ENCODE results near the gene MDK. TPM values are rescaled to one million over a fixed set of nuclear protein-coding genes. Genes with fewer than 3 reads are reported as not detected.

MDK gene
- polyA plus RNA-seq, 1 donor from 2014 or later: 90.3 TPM

GRCh38 chr11:46356924-46357482 lies 24.5 kb upstream of the MDK start:
- Histone ChIP-seq H3K36me3 (ENCODE audit: insufficient read depth, low read length) (no peaks in the 10 kb centered on the region), H3K79me2 (replicated peaks; ENCODE audit: insufficient read depth, low read length) (peaks cover 3% of the 10 kb centered on the region), H3K9ac (ENCODE audit: low read length) (no peak overlapping the region), H3F3A (ENCODE audit: insufficient read depth, low read length, poor library complexity, severe bottlenecking) (no peaks in the 10 kb centered on the region), H3K27ac (ENCODE audit: low read length) (no peak overlapping the region), H3K9me2 (ENCODE audit: insufficient read depth, low read length) (no peaks in the 10 kb centered on the region), H2AFZ (ENCODE audit: low read depth, low read length) (no peak overlapping the region), H4K20me1 (ENCODE audit: insufficient read depth) (no peaks in the 10 kb centered on the region), H3K27me3 (ENCODE audit: insufficient read depth, low read depth, low read length) (no peaks in the 10 kb centered on the region), H3K4me2 (ENCODE audit: low read length) (no peak overlapping the region), H3K4me3 (ENCODE audit: low read length) (no peak overlapping the region), H3K9me3 (ENCODE audit: low read length) (no peaks in the 10 kb centered on the region)
- no peak for TF ChIP-seq CTCF (IDR thresholded peaks at IDR 0.05; ENCODE audit: poor library complexity, severe bottlenecking)
- no peak for TF ChIP-seq EP300 (conservative IDR thresholded peaks at IDR 0.05; ENCODE audit: poor library complexity, severe bottlenecking)
- no peak for TF ChIP-seq REST (IDR thresholded peaks at IDR 0.05; ENCODE audit: borderline replicate concordance)
- no peak for TF ChIP-seq MXI1 (conservative IDR thresholded peaks at IDR 0.05; ENCODE audit: poor library complexity, severe bottlenecking)
- no peak for TF ChIP-seq EZH2 (IDR thresholded peaks at IDR 0.05; ENCODE audit: borderline replicate concordance, insufficient read depth, low read length, poor library complexity, severe bottlenecking)
- TF ChIP-seq RAD21 (conservative IDR thresholded peaks at IDR 0.05): no peak
- no peak for TF ChIP-seq TAF1 (IDR thresholded peaks at IDR 0.05; ENCODE audit: low read depth)
- TF ChIP-seq SMC3 (conservative IDR thresholded peaks at IDR 0.05; ENCODE audit: poor library complexity): no peak
- no peak for TF ChIP-seq POLR2AphosphoS5 (IDR thresholded peaks at IDR 0.05)

GRCh38 chr11:46357483-46357936 lies 24.0 kb upstream of the MDK start:
- Histone ChIP-seq H3K9me2 (ENCODE audit: insufficient read depth, low read length) (no peaks in the 10 kb centered on the region), H3K27ac (ENCODE audit: low read length) (no peak overlapping the region), H3K4me2 (ENCODE audit: low read length) (no peak overlapping the region), H2AFZ (ENCODE audit: low read depth, low read length) (no peak overlapping the region), H3K9ac (ENCODE audit: low read length) (no peak overlapping the region), H3K27me3 (ENCODE audit: insufficient read depth, low read depth, low read length) (no peaks in the 10 kb centered on the region), H4K20me1 (ENCODE audit: insufficient read depth) (no peaks in the 10 kb centered on the region), H3F3A (ENCODE audit: insufficient read depth, low read length, poor library complexity, severe bottlenecking) (no peaks in the 10 kb centered on the region), H3K36me3 (ENCODE audit: insufficient read depth, low read length) (no peaks in the 10 kb centered on the region), H3K9me3 (ENCODE audit: low read length) (no peaks in the 10 kb centered on the region), H3K4me3 (ENCODE audit: low read length) (no peak overlapping the region), H3K79me2 (replicated peaks; ENCODE audit: insufficient read depth, low read length) (peaks cover 3% of the 10 kb centered on the region)
- TF ChIP-seq CTCF (IDR thresholded peaks at IDR 0.05; ENCODE audit: poor library complexity, severe bottlenecking) (no peak), SMC3 (conservative IDR thresholded peaks at IDR 0.05; ENCODE audit: poor library complexity) (no peak), RAD21 (conservative IDR thresholded peaks at IDR 0.05) (no peak), REST (IDR thresholded peaks at IDR 0.05; ENCODE audit: borderline replicate concordance) (no peak), TAF1 (IDR thresholded peaks at IDR 0.05; ENCODE audit: low read depth) (no peak), POLR2AphosphoS5 (IDR thresholded peaks at IDR 0.05) (no peak), EZH2 (IDR thresholded peaks at IDR 0.05; ENCODE audit: borderline replicate concordance, insufficient read depth, low read length, poor library complexity, severe bottlenecking) (no peak), MXI1 (conservative IDR thresholded peaks at IDR 0.05; ENCODE audit: poor library complexity, severe bottlenecking) (no peak), EP300 (conservative IDR thresholded peaks at IDR 0.05; ENCODE audit: poor library complexity, severe bottlenecking) (no peak)
